GM12864 (cell line): ENCODE measurements around the gene ARHGAP19.

Experiments used
- DNase-seq: peaks from one replicate; pipeline ENCODE4 v3.0.0-alpha.2; 2011; ENCODE audit warnings: low read depth
- H3K4me3 ChIP-seq: 2 replicates; pipeline ENCODE4 v1.5.1; 2011; ENCODE audit warnings: mild to moderate bottlenecking, low read depth, low read length, control low read depth
- CTCF ChIP-seq: IDR thresholded peaks from 2 replicates; pipeline ENCODE4 v1.5.1; 2011; ENCODE audit warnings: low read depth, mild to moderate bottlenecking, moderate library complexity, low read length, control low read depth, inconsistent platforms; ENCODE audit errors: missing control alignments

The ARHGAP19 gene

GRCh38 chr10:97228775-97229157, 63.7 kb downstream of the ARHGAP19 start:
- no peak for DNase-seq
- no peak for TF ChIP-seq CTCF
- H3K4me3 ChIP-seq, result no peak overlapping the region

- no peak for DNase-seq
- TF ChIP-seq CTCF, result no peak
- H3K4me3 ChIP-seq, result no peak overlapping the region
Observed at GRCh38 chr10:97228130-97228774, 64.2 kb downstream of the ARHGAP19 start.

- no peak for TF ChIP-seq CTCF
- H3K4me3 ChIP-seq, result no peak overlapping the region
- no peak for DNase-seq
Observed at GRCh38 chr10:97226398-97226797, 66.0 kb downstream of the ARHGAP19 start.

GRCh38 chr10:97224483-97225435, 67.7 kb downstream of the ARHGAP19 start:
- H3K4me3 ChIP-seq, result no peak overlapping the region
- DNase-seq, result no peak
- no peak for TF ChIP-seq CTCF

GRCh38 chr10:97222326-97222961, 70.0 kb downstream of the ARHGAP19 start:
- no peak overlapping the region for H3K4me3 ChIP-seq
- no peak for TF ChIP-seq CTCF
- no peak for DNase-seq

GRCh38 chr10:97220355-97220754, 72.1 kb downstream of the ARHGAP19 start:
- no peak overlapping the region for H3K4me3 ChIP-seq
- DNase-seq, result no peak
- TF ChIP-seq CTCF, result no peak
